Cardiac muscle cell (in vitro differentiated cells and primary cell): ENCODE results near the gene AGAP2. TPM values are rescaled to one million over a fixed set of nuclear protein-coding genes. Genes with fewer than 3 reads are reported as not detected.

ENCODE experiments used
- DNase-seq, 2 donors: peaks; one replicate each; pipeline versions ENCODE4 v3.0.0 to v3.0.0-alpha.2; 2010 to 2017; ENCODE audit warnings: low read depth in 1 of 2, low spot score in 1 of 2
- H3K27ac ChIP-seq: fragments of 200-600 bp; sonication (generic); 2 replicates; pipeline ENCODE4 v1.5.1; 2016
- H3K27me3 ChIP-seq: fragments of 200-600 bp; sonication (generic); 2 replicates; pipeline ENCODE4 v1.6.0; 2016; ENCODE audit warnings: control low read depth
- H3K36me3 ChIP-seq: fragments of 200-600 bp; sonication (generic); 2 replicates; pipeline ENCODE4 v1.5.1; 2016; ENCODE audit warnings: control low read depth
- H3K4me1 ChIP-seq: fragments of 200-600 bp; sonication (generic); 2 replicates; pipeline ENCODE4 v1.8.1; 2017; ENCODE audit warnings: low read depth, mild to moderate bottlenecking, mixed run types
- H3K4me3 ChIP-seq: fragments of 200-600 bp; sonication (generic); 2 replicates; pipeline ENCODE4 v1.5.1; 2016; ENCODE audit warnings: mild to moderate bottlenecking
- H3K9me3 ChIP-seq: fragments of 200-600 bp; sonication (generic); 2 replicates; pipeline ENCODE4 v1.5.1; 2017; ENCODE audit warnings: low read depth, mild to moderate bottlenecking, control low read depth
- CTCF ChIP-seq: IDR thresholded peaks from 2 replicates; pipeline ENCODE4 v1.5.1; 2012; ENCODE audit warnings: low read depth, mild to moderate bottlenecking, low read length
- polyA plus RNA-seq: library from polyadenylated mRNA; unstranded; fragments of >200 nt; fragmentation: Nextera tagmentation; extraction: Ambion mirVana; gene quantifications from 2 replicates; pipeline ENCODE4 v1.2.1, GENCODE V29; 2016
- total RNA-seq: library from RNA; depleted of rRNA; stranded (reverse); fragments of >200 nt; gene quantifications from 2 replicates; pipeline ENCODE4 v1.2.3, GENCODE V29; 2016

Gene AGAP2
- total and polyA plus RNA-seq, 2 experiments from 2014 or later = 0.10 to 0.33 TPM

DNA sequence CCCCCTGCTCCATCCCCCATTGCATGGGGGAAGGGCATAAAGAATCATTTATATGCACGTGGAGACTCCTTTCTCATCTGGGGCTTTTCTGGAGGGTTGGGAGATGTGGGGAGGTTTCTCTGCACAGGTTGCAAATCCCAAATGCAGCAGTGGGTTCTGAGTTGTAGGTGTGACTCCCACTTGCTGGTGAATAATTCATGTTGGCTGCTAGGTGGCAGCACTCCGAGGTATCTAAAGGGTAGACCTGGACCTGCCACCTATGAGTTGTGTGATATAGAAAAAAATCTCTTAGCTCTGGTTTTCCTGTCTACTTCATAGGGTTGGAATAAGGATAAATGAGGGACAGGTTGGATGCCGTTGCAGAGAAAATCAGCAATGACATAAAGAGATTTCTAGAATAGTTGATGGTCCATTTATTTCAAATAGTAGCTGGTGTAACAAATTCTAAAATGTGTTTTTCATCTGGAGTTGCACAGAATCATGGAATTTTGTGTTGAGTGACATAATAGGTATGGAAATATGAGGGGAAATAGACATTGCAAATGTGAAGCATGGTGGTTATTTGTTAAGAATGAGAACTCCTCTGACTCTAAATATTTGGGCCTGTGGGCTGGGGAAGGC lies 20.9 kb upstream of the AGAP2 start:
- peak in 1 of 2 donors; percentile 42 for DNase-seq
- H3K9me3 ChIP-seq = no peaks in the 10 kb centered on the region
- peaks cover 7% of the 10 kb centered on the region for H3K36me3 ChIP-seq
- peaks cover 54% of the 10 kb centered on the region for H3K27me3 ChIP-seq
- no peak overlapping the region for H3K27ac ChIP-seq
- no peak overlapping the region for H3K4me3 ChIP-seq
- H3K4me1 ChIP-seq = peaks cover 8% of the 10 kb centered on the region
- peak; percentile 48 for TF ChIP-seq CTCF

DNA sequence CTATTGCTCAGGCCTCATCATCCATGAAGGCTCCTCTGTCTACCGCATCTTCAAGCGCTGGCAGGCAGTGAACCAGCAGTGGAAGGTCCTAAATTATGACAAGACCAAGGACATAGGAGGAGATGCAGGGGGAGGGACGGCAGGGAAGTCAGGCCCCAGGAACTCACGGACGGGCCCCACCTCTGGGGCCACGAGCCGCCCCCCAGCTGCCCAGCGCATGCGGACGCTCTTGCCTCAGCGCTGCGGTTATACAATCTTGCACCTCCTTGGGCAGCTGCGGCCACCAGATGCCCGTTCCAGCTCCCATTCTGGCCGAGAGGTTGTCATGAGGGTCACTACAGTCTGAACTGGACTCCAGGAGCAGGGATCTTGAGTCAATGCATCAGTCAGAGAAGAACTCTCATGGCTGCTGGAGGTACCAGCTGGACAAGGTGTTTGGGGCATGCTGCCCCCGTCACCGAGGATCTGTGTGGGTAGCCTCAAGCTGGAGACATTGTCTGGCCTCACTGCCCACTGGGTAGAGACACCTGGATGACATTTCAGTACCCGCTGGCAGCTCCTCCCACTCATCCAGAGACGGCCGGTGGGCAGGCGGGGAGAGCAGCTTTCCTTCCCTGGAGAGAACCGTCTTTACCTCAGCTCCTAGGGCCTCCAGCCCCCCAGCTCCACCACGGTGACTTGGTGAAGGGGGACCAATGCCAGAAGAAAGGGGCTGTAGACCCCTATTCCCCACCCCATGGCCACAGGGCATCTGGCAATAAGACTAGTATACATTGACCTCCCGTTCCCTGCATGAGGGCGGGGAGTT lies 20.2 kb upstream of the AGAP2 start:
- Histone ChIP-seq H3K27me3 (peaks cover 46% of the 10 kb centered on the region), H3K4me3 (no peak overlapping the region), H3K9me3 (no peaks in the 10 kb centered on the region), H3K27ac (no peak overlapping the region), H3K36me3 (peaks cover 7% of the 10 kb centered on the region), H3K4me1 (peaks cover 8% of the 10 kb centered on the region)
- no peak for DNase-seq
- no peak for TF ChIP-seq CTCF

GRCh38 chr12:57757771-57758170 lies 19.2 kb upstream of the AGAP2 start:
- H3K4me1 ChIP-seq = peaks cover 10% of the 10 kb centered on the region
- peaks cover 37% of the 10 kb centered on the region for H3K27me3 ChIP-seq
- no peak overlapping the region for H3K27ac ChIP-seq
- DNase-seq = no peak
- H3K9me3 ChIP-seq = no peaks in the 10 kb centered on the region
- peaks cover 7% of the 10 kb centered on the region for H3K36me3 ChIP-seq
- TF ChIP-seq CTCF = no peak
- H3K4me3 ChIP-seq = no peak overlapping the region

GRCh38 chr12:57756406-57757341 lies 18.1 kb upstream of the AGAP2 start:
- peaks cover 7% of the 10 kb centered on the region for H3K36me3 ChIP-seq
- H3K27me3 ChIP-seq = peaks cover 26% of the 10 kb centered on the region
- DNase-seq = peak; percentile 47 to 73
- peaks cover 12% of the 10 kb centered on the region for H3K4me1 ChIP-seq
- peak; percentile 79 for TF ChIP-seq CTCF
- no peaks in the 10 kb centered on the region for H3K9me3 ChIP-seq
- H3K27ac ChIP-seq = no peak overlapping the region
- peak overlapping the region; percentile 83 for H3K4me3 ChIP-seq
